Transverse colon (tissue), 4 donors: Measurements from ENCODE around the gene HBS1L.

Experiments
- EP300 ChIP-seq: sonication (generic); formaldehyde crosslinking; IDR thresholded peaks from one replicate; pipeline ENCODE4 v1.6.1; 2017; ENCODE audit warnings: antibody characterized with exemption, low read depth
- POLR2A ChIP-seq: fragments of 450-650 bp; IDR thresholded peaks from one replicate; pipeline ENCODE4 v1.6.1; 2016; ENCODE audit warnings: antibody characterized with exemption, mild to moderate bottlenecking, moderate library complexity
- POLR2AphosphoS5 ChIP-seq, 3 donors: sonication (generic); formaldehyde crosslinking; IDR thresholded peaks; one replicate each; pipeline ENCODE4 v1.6.1; 2016; ENCODE audit warnings: antibody characterized with exemption in 3 of 3
- TF ChIP-seq, protein P1 (sequence below), 5 experiments: fragments of 200-600 bp in 3 of 5; fragments of 450-650 bp in 2 of 5; sonication (generic) in 3 of 5; IDR thresholded peaks; 1 replicate in 2 of 5; 2 replicates in 3 of 5; pipeline ENCODE4 v1.5.1; 2016 to 2017; ENCODE audit warnings: antibody characterized with exemption in 5 of 5, inconsistent platforms in 3 of 5, mild to moderate bottlenecking in 2 of 5, moderate library complexity in 1 of 5

- TF ChIP-seq, protein P1, sequence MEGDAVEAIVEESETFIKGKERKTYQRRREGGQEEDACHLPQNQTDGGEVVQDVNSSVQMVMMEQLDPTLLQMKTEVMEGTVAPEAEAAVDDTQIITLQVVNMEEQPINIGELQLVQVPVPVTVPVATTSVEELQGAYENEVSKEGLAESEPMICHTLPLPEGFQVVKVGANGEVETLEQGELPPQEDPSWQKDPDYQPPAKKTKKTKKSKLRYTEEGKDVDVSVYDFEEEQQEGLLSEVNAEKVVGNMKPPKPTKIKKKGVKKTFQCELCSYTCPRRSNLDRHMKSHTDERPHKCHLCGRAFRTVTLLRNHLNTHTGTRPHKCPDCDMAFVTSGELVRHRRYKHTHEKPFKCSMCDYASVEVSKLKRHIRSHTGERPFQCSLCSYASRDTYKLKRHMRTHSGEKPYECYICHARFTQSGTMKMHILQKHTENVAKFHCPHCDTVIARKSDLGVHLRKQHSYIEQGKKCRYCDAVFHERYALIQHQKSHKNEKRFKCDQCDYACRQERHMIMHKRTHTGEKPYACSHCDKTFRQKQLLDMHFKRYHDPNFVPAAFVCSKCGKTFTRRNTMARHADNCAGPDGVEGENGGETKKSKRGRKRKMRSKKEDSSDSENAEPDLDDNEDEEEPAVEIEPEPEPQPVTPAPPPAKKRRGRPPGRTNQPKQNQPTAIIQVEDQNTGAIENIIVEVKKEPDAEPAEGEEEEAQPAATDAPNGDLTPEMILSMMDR (IDR thresholded peaks at IDR 0.05), result no peak
- no peak for TF ChIP-seq POLR2AphosphoS5 (IDR thresholded peaks at IDR 0.05)
- TF ChIP-seq POLR2A, result no peak
- no peak for TF ChIP-seq EP300
Measured at GRCh38 chr6:134950482-134950881, 104.1 kb downstream of the HBS1L start.
